Measurements from ENCODE around the gene P2RY14.
"Not testable (repeated sequence)": the region's sequence is repeated elsewhere in the genome, so short reads cannot be mapped to it uniquely, and the experiment has no call there.

Gene P2RY14

GRCh38 chr3:151268267-151269235, 9.8 kb downstream of the P2RY14 start:
- no peak overlapping the region for H3K4me3 ChIP-seq (ENCODE audit: low read depth, low read length)
- DNase-seq (ENCODE audit: low read depth), result no peak

GRCh38 chr3:151267066-151267465, 11.3 kb downstream of the P2RY14 start:
- no peak overlapping the region for H3K4me3 ChIP-seq (ENCODE audit: low read depth, low read length)
- DNase-seq (ENCODE audit: low read depth), result no peak

GRCh38 chr3:151265866-151266265, 12.5 kb downstream of the P2RY14 start:
- DNase-seq (ENCODE audit: low read depth), result no peak
- no peak overlapping the region for H3K4me3 ChIP-seq (ENCODE audit: low read depth, low read length)

GRCh38 chr3:151265166-151265565, 13.2 kb downstream of the P2RY14 start:
- DNase-seq (ENCODE audit: low read depth), result no peak
- H3K4me3 ChIP-seq (ENCODE audit: low read depth, low read length), result no peak overlapping the region

GRCh38 chr3:151264605-151265004, 13.7 kb downstream of the P2RY14 start:
- DNase-seq (ENCODE audit: low read depth), result no peak
- no peak overlapping the region for H3K4me3 ChIP-seq (ENCODE audit: low read depth, low read length)

GRCh38 chr3:151262871-151263525, 15.3 kb downstream of the P2RY14 start:
- DNase-seq (ENCODE audit: low read depth), result no peak
- no peak overlapping the region for H3K4me3 ChIP-seq (ENCODE audit: low read depth, low read length)

- H3K4me3 ChIP-seq (ENCODE audit: low read depth, low read length), result no peak overlapping the region
- DNase-seq (ENCODE audit: low read depth), result no peak
Observed at GRCh38 chr3:151259664-151260063, 18.7 kb downstream of the P2RY14 start.

- no peak overlapping the region for H3K4me3 ChIP-seq (ENCODE audit: low read depth, low read length)
- no peak for DNase-seq (ENCODE audit: low read depth)
Observed at GRCh38 chr3:151256749-151257148, 21.6 kb downstream of the P2RY14 start.

GRCh38 chr3:151248772-151249337, 29.5 kb downstream of the P2RY14 start:
- DNase-seq (ENCODE audit: low read depth), result no peak
- H3K4me3 ChIP-seq (ENCODE audit: low read depth, low read length), result no peak overlapping the region

GRCh38 chr3:151242006-151242405, 36.3 kb downstream of the P2RY14 start:
- not testable (repeated sequence) for H3K4me3 ChIP-seq (ENCODE audit: low read depth, low read length); DNase-seq (ENCODE audit: low read depth)

- H3K4me3 ChIP-seq (ENCODE audit: low read depth, low read length), result no peak overlapping the region
- DNase-seq (ENCODE audit: low read depth), result no peak
Observed at GRCh38 chr3:151236736-151237135, 41.6 kb downstream of the P2RY14 start.

- DNase-seq (ENCODE audit: low read depth), result no peak
- H3K4me3 ChIP-seq (ENCODE audit: low read depth, low read length), result no peak overlapping the region
Observed at GRCh38 chr3:151236316-151236715, 42.0 kb downstream of the P2RY14 start.

- no peak overlapping the region for H3K4me3 ChIP-seq (ENCODE audit: low read depth, low read length)
- DNase-seq (ENCODE audit: low read depth), result no peak
Observed at GRCh38 chr3:151234825-151235224, 43.5 kb downstream of the P2RY14 start.

GRCh38 chr3:151232991-151233390, 45.4 kb downstream of the P2RY14 start:
- H3K4me3 ChIP-seq (ENCODE audit: low read depth, low read length), result no peak overlapping the region
- no peak for DNase-seq (ENCODE audit: low read depth)

- H3K4me3 ChIP-seq (ENCODE audit: low read depth, low read length), result not testable (repeated sequence)
Observed at GRCh38 chr3:151232403-151232802, 45.9 kb downstream of the P2RY14 start.

GRCh38 chr3:151230646-151231045, 47.7 kb downstream of the P2RY14 start:
- no peak for DNase-seq (ENCODE audit: low read depth)
- no peak overlapping the region for H3K4me3 ChIP-seq (ENCODE audit: low read depth, low read length)

More at GRCh38 chr3:151232403-151232802, 45.9 kb downstream of the P2RY14 start:
- DNase-seq (ENCODE audit: low read depth), result not testable (repeated sequence)

GRCh38 chr3:151228666-151229040, 49.7 kb downstream of the P2RY14 start:
- H3K4me3 ChIP-seq (ENCODE audit: low read depth, low read length), result no peak overlapping the region
- DNase-seq (ENCODE audit: low read depth), result peak; percentile 88

- no peak overlapping the region for H3K4me3 ChIP-seq (ENCODE audit: low read depth, low read length)
- DNase-seq (ENCODE audit: low read depth), result peak; percentile 55
Observed at GRCh38 chr3:151227807-151228665, 50.3 kb downstream of the P2RY14 start.

GRCh38 chr3:151227266-151227806, 51.0 kb downstream of the P2RY14 start:
- no peak overlapping the region for H3K4me3 ChIP-seq (ENCODE audit: low read depth, low read length)
- no peak for DNase-seq (ENCODE audit: low read depth)

Data from skeletal muscle cell (primary cell).